Smooth muscle cell (in vitro differentiated cells): ENCODE measurements around the gene XRCC3. TPM values are rescaled to one million over a fixed set of nuclear protein-coding genes. Genes with fewer than 3 reads are reported as not detected.

Experiments used
- DNase-seq: peaks from one replicate; lab custom pipeline; 2025; ENCODE audit not compliant: unreplicated experiment; lab: John Stamatoyannopoulos, UW
- H2AFZ ChIP-seq: fragments of 200-600 bp; sonication (generic); 2 replicates; pipeline ENCODE4 v1.6.0; 2016; ENCODE audit warnings: antibody characterized with exemption, low read depth, mild to moderate bottlenecking
- H3F3A ChIP-seq: fragments of 200-600 bp; sonication (generic); 2 replicates; pipeline ENCODE4 v1.6.0; 2017; ENCODE audit warnings: antibody characterized with exemption, low read depth
- H3K27ac ChIP-seq: fragments of 200-600 bp; sonication (generic); 2 replicates; pipeline ENCODE4 v1.5.1; 2016; ENCODE audit warnings: low read depth, mild to moderate bottlenecking
- H3K27me3 ChIP-seq: fragments of 200-600 bp; sonication (generic); 2 replicates; pipeline ENCODE4 v1.6.1; 2016; ENCODE audit warnings: low read depth, mild to moderate bottlenecking
- H3K36me3 ChIP-seq: fragments of 200-600 bp; sonication (generic); 2 replicates; pipeline ENCODE4 v1.5.1; 2016; ENCODE audit warnings: low read depth
- H3K4me1 ChIP-seq: fragments of 200-600 bp; sonication (generic); 2 replicates; pipeline ENCODE4 v1.5.1; 2016; ENCODE audit warnings: low read depth
- H3K4me2 ChIP-seq: fragments of 200-600 bp; sonication (generic); 2 replicates; pipeline ENCODE4 v1.6.0; 2016; ENCODE audit warnings: mild to moderate bottlenecking
- H3K4me3 ChIP-seq: fragments of 200-600 bp; sonication (generic); 2 replicates; pipeline ENCODE4 v1.5.1; 2016; ENCODE audit warnings: mild to moderate bottlenecking
- H3K79me2 ChIP-seq: fragments of 200-600 bp; sonication (generic); 2 replicates; pipeline ENCODE4 v1.6.0; 2016; ENCODE audit warnings: low read depth, mild to moderate bottlenecking
- H3K9ac ChIP-seq: fragments of 200-600 bp; sonication (generic); 2 replicates; pipeline ENCODE4 v1.6.0; 2016; ENCODE audit warnings: low read depth
- H3K9me3 ChIP-seq: fragments of 200-600 bp; sonication (generic); replicated peaks from 2 replicates; pipeline ENCODE4 v1.5.1; 2016; ENCODE audit warnings: low read depth
- H4K20me1 ChIP-seq: fragments of 200-600 bp; sonication (generic); 2 replicates; pipeline ENCODE4 v1.6.0; 2016; ENCODE audit warnings: low read depth
- WGBS: methylation state at CpG from one replicate; pipeline ENCODE4 v1.1.7; 2016; ENCODE audit warnings: low lambda C conversion rate; 5-methylcytosine and 5-hydroxymethylcytosine counted together
- polyA plus RNA-seq: library from polyadenylated mRNA; unstranded; fragments of >200 nt; fragmentation: Nextera tagmentation; extraction: Ambion mirVana; gene quantifications from 2 replicates; pipeline ENCODE4 v1.2.1, GENCODE V29; 2016
- total RNA-seq: library from RNA; depleted of rRNA; stranded (reverse); fragments of >200 nt; gene quantifications from 2 replicates; pipeline ENCODE4 v1.2.3, GENCODE V29; 2014
- TF ChIP-seq, protein P1 (sequence below): fragments of 200-600 bp; sonication (generic); IDR thresholded peaks from 2 replicates; pipeline ENCODE4 v1.5.1; 2017; ENCODE audit warnings: borderline replicate concordance, mild to moderate bottlenecking, antibody characterized with exemption; ENCODE audit not compliant: insufficient read depth, poor library complexity, severe bottlenecking

The XRCC3 gene
- total and polyA plus RNA-seq, 2 experiments from 2014 or later = 8.3 to 10.5 TPM

DNA sequence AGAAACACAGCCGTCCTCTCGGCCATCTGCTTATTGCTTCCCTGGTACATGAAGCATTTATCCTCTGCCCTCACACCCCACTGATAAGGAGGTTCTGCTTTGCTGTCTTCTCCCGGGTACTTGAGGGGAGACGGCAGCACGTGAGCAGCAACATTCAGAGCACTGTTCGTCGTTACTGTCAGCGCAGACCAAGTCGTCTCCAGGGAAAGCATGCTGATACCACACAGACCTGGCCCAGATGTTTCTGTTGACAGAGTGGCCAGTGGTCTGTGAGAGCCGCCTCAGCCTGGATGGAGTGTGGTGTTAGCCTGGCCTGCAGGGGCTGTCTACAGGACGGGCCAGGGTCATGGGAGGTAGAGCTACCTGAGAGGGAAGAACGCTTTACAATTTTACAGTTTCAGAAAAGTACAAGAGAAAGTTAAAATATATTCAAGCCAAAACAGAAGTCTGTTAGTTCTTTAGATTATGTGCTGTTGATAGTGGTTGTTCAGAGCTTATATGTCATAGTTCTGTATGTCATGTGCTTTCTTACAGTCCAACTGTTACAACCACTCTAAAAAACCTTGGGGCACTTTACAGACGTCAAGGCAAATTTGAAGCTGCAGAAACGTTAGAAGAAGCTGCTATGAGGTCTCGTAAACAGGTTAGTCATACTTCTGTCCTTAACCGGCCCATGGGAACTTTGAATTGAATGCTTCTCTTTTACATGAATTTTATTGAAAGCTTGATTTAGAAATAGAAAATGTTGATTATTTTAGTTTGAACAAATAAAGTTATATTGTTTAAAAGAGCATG is 38.2 kb downstream of the XRCC3 start:
- no peak overlapping the region for H3K4me3 ChIP-seq
- H3K9ac ChIP-seq = no peak overlapping the region
- peaks cover 6% of the 10 kb centered on the region for H3K79me2 ChIP-seq
- no peaks in the 10 kb centered on the region for H3K4me1 ChIP-seq
- WGBS = 59% methylated on average over 16 of the region's 16 CpGs
- peaks cover 62% of the 10 kb centered on the region for H4K20me1 ChIP-seq
- H2AFZ ChIP-seq = no peak overlapping the region
- H3K4me2 ChIP-seq = no peak overlapping the region
- H3K27me3 ChIP-seq = no peaks in the 10 kb centered on the region
- peaks cover 3% of the 10 kb centered on the region for H3F3A ChIP-seq
- no peak for DNase-seq
- peaks cover 36% of the 10 kb centered on the region for H3K36me3 ChIP-seq
- H3K27ac ChIP-seq = no peak overlapping the region
- no peaks in the 10 kb centered on the region for H3K9me3 ChIP-seq
- TF ChIP-seq, protein P1, sequence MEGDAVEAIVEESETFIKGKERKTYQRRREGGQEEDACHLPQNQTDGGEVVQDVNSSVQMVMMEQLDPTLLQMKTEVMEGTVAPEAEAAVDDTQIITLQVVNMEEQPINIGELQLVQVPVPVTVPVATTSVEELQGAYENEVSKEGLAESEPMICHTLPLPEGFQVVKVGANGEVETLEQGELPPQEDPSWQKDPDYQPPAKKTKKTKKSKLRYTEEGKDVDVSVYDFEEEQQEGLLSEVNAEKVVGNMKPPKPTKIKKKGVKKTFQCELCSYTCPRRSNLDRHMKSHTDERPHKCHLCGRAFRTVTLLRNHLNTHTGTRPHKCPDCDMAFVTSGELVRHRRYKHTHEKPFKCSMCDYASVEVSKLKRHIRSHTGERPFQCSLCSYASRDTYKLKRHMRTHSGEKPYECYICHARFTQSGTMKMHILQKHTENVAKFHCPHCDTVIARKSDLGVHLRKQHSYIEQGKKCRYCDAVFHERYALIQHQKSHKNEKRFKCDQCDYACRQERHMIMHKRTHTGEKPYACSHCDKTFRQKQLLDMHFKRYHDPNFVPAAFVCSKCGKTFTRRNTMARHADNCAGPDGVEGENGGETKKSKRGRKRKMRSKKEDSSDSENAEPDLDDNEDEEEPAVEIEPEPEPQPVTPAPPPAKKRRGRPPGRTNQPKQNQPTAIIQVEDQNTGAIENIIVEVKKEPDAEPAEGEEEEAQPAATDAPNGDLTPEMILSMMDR = no peak

DNA sequence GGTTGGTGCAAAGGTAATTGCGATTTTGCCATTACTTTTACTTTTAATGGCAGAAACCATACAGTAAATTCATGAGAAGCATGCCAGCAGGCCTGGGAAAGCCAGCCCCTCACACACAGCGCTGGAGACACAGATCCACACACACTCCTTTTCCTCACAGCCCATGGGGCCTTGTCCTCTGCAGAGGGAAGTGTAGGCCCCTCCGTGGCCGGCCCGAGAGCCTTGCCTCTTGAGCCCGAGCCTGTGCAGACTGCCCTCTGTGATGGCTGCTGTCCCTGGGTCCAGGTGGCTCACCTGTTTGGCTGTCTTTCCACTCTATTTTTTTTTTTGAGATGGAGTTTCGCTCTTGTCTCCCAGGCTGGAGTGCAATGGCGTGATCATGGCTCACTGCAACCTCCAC is 39.3 kb downstream of the XRCC3 start:
- no peaks in the 10 kb centered on the region for H3K9me3 ChIP-seq
- peaks cover 62% of the 10 kb centered on the region for H4K20me1 ChIP-seq
- TF ChIP-seq, protein P1 = no peak
- H3K4me3 ChIP-seq = no peak overlapping the region
- H3F3A ChIP-seq = peaks cover 3% of the 10 kb centered on the region
- H3K4me1 ChIP-seq = no peaks in the 10 kb centered on the region
- no peaks in the 10 kb centered on the region for H3K27me3 ChIP-seq
- 97% methylated on average over 8 of the region's 8 CpGs for WGBS
- H2AFZ ChIP-seq = no peak overlapping the region
- H3K4me2 ChIP-seq = no peak overlapping the region
- H3K36me3 ChIP-seq = peaks cover 34% of the 10 kb centered on the region
- no peak for DNase-seq
- no peak overlapping the region for H3K27ac ChIP-seq
- H3K79me2 ChIP-seq = peaks cover 6% of the 10 kb centered on the region
- H3K9ac ChIP-seq = no peak overlapping the region

DNA sequence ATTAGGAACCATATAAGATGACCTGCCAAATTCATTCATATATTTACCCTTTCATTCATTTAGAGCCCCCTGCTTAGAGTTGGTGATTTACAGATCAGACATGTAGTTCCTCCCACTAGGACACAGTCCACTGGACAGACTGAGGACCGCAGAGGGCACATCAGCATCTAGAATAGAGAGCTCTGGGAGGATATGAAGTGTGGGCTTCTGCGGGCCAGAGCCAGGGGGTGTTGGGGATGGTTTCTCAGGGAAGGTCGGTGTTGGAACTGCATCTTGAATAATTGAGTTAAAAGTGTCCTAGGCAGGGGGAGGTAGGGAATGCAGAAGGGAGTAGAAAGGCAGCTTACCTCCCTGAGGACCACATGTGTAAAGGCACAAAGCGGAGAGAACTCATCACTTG is 43.3 kb downstream of the XRCC3 start:
- Histone ChIP-seq H3K79me2 (peaks cover 25% of the 10 kb centered on the region), H3F3A (no peaks in the 10 kb centered on the region), H3K36me3 (peaks cover 44% of the 10 kb centered on the region), H3K27me3 (no peaks in the 10 kb centered on the region), H3K4me3 (no peak overlapping the region), H4K20me1 (peaks cover 69% of the 10 kb centered on the region), H3K27ac (no peak overlapping the region), H2AFZ (no peak overlapping the region), H3K4me1 (no peaks in the 10 kb centered on the region), H3K9me3 (no peaks in the 10 kb centered on the region), H3K9ac (no peak overlapping the region), H3K4me2 (no peak overlapping the region)
- TF ChIP-seq, protein P1 = no peak
- DNase-seq = no peak
- 99% methylated on average over 4 of the region's 4 CpGs for WGBS

DNA sequence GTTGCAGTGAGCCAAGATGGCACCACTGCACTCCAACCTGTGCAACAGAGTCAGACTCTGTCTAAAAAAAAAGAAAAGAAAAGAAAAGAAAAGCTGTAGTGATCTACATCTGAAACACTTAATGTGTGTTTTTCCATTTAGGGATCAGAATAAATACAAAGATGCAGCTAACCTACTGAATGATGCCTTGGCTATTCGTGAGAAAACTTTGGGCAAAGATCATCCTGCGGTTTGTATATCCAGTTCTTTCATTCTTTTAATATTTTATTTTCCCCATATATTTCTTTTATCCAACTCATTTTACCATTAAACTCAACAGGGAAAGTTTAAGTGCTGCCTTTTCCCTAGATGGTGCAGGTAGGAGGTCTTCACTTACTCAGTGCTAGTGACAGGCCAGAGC is 45.9 kb downstream of the XRCC3 start:
- Histone ChIP-seq H3K4me1 (no peaks in the 10 kb centered on the region), H3K4me2 (no peak overlapping the region), H2AFZ (no peak overlapping the region), H3K27ac (no peak overlapping the region), H3F3A (no peaks in the 10 kb centered on the region), H3K27me3 (no peaks in the 10 kb centered on the region), H3K9ac (no peak overlapping the region), H3K4me3 (no peak overlapping the region), H4K20me1 (peaks cover 81% of the 10 kb centered on the region), H3K36me3 (peaks cover 34% of the 10 kb centered on the region), H3K9me3 (no peaks in the 10 kb centered on the region), H3K79me2 (peaks cover 40% of the 10 kb centered on the region)
- TF ChIP-seq, protein P1 = no peak
- 98% methylated on average over 2 of the region's 2 CpGs for WGBS
- DNase-seq = no peak
